ENCODE measurements around the gene SELENOO.
"Not testable (repeated sequence)": the region's sequence is repeated elsewhere in the genome, so short reads cannot be mapped to it uniquely, and the experiment has no call there.

The SELENOO gene

GRCh38 chr22:50200461-50201190 is at the start of gene SELENOO:
SELENOO (plus strand) TSS chr22:50201011; CDS start chr22:50201037, 26 bp downstream.
- DNase-seq, result peak; percentile 78 to 84

GRCh38 chr22:50151571-50152537 is 49.0 kb upstream of the SELENOO start:
- DNase-seq, result no peak

GRCh38 chr22:50153056-50153755 is 47.6 kb upstream of the SELENOO start:
- DNase-seq, result no peak

- no peak for DNase-seq
Measured at GRCh38 chr22:50153756-50154140, 47.1 kb upstream of the SELENOO start.

GRCh38 chr22:50157709-50158375 is 43.0 kb upstream of the SELENOO start:
- DNase-seq, result no peak

GRCh38 chr22:50160947-50161346 is 39.9 kb upstream of the SELENOO start:
- DNase-seq, result no peak

- DNase-seq, result no peak
Measured at GRCh38 chr22:50161508-50162390, 39.1 kb upstream of the SELENOO start.

GRCh38 chr22:50162391-50162956 is 38.3 kb upstream of the SELENOO start:
- no peak for DNase-seq

- no peak for DNase-seq
Measured at GRCh38 chr22:50165436-50166123, 35.2 kb upstream of the SELENOO start.

- no peak for DNase-seq
Measured at GRCh38 chr22:50167689-50168489, 32.9 kb upstream of the SELENOO start.

- not testable (repeated sequence) for DNase-seq
Measured at GRCh38 chr22:50168490-50169180, 32.2 kb upstream of the SELENOO start.

- DNase-seq, result no peak
Measured at GRCh38 chr22:50169181-50169759, 31.5 kb upstream of the SELENOO start.

- DNase-seq, result peak; percentile 15 to 53
Measured at GRCh38 chr22:50169774-50170341, 31.0 kb upstream of the SELENOO start.

- DNase-seq, result no peak
Measured at GRCh38 chr22:50170453-50171318, 30.1 kb upstream of the SELENOO start, which contains the start of gene PANX2. PANX2 (plus strand) TSS chr22:50170731; CDS start chr22:50170731, 0 bp downstream.

- no peak for DNase-seq
Measured at GRCh38 chr22:50171319-50171964, 29.4 kb upstream of the SELENOO start.

- DNase-seq, result no peak
Measured at GRCh38 chr22:50171965-50172421, 28.8 kb upstream of the SELENOO start.
